NB4 (cell line): ENCODE data around the gene CR1L.

Source experiments
- CTCF ChIP-seq: IDR thresholded peaks from one replicate; pipeline ENCODE4 v1.5.1; 2012; ENCODE audit warnings: low read depth, low read length
- MAX ChIP-seq: IDR thresholded peaks from 2 replicates; pipeline ENCODE4 v1.6.1; 2011; ENCODE audit warnings: low read depth, low read length
- MYC ChIP-seq: IDR thresholded peaks from 2 replicates; pipeline ENCODE4 v1.6.1; 2011; ENCODE audit warnings: low read depth, low read length
- POLR2A ChIP-seq: IDR thresholded peaks from 2 replicates; pipeline ENCODE4 v1.6.1; 2011; ENCODE audit warnings: mild to moderate bottlenecking; ENCODE audit not compliant: insufficient read length; ENCODE audit errors: extremely low read depth

GRCh38 chr1:207658408-207658807 lies 13.5 kb downstream of the CR1L start:
- TF ChIP-seq CTCF, result no peak
- no peak for TF ChIP-seq POLR2A
- no peak for TF ChIP-seq MAX
- no peak for TF ChIP-seq MYC
